BJ (cell line): ENCODE results near the gene HSD11B1. TPM values are rescaled to one million over a fixed set of nuclear protein-coding genes. Genes with fewer than 3 reads are reported as not detected.

Experiments used
- CTCF ChIA-PET: fragments of 350-600 bp; formaldehyde crosslinking; extraction: SDS; loops from one replicate; lab custom pipeline; 2021; ENCODE audit warnings: antibody characterized with exemption, inconsistent platforms; lab: Yijun Ruan, JAX
- POLR2A ChIA-PET: fragments of 300-600 bp; sonication (Branson Sonifier 250); formaldehyde crosslinking; extraction: SDS; loops from one replicate; lab custom pipeline; 2021; ENCODE audit warnings: antibody characterized with exemption; lab: Charles Lee
- DNase-seq: peaks from one replicate; pipeline ENCODE4 v3.0.0-alpha.2; 2011; ENCODE audit warnings: low read depth
- H3K27me3 ChIP-seq: 2 replicates; pipeline ENCODE4 v1.6.0; 2011; ENCODE audit warnings: low read length; ENCODE audit not compliant: control insufficient read depth, insufficient read depth
- H3K36me3 ChIP-seq: 2 replicates; pipeline ENCODE4 v1.5.1; 2011; ENCODE audit warnings: low read length; ENCODE audit not compliant: control insufficient read depth, insufficient read depth
- H3K4me3 ChIP-seq: 2 replicates; pipeline ENCODE4 v1.5.1; 2011; ENCODE audit warnings: low read depth, mild to moderate bottlenecking, control low read depth, low read length
- CTCF ChIP-seq: IDR thresholded peaks from 2 replicates; pipeline ENCODE4 v1.5.1; 2011; ENCODE audit warnings: low read depth, mild to moderate bottlenecking, control low read depth, inconsistent platforms, low read length, moderate library complexity; ENCODE audit not compliant: insufficient read depth
- polyA plus RNA-seq: library from polyadenylated mRNA; depleted of rRNA; stranded (reverse); fragments of >200 nt; gene quantifications from 2 replicates; pipeline ENCODE4 v1.2.3, GENCODE V29; 2011; rRNA removed

Gene HSD11B1
- polyA plus RNA-seq, 1 experiment = 0.15 TPM

GRCh38 chr1:209780268-209780667 is 75.6 kb downstream of the HSD11B1 start:
- no peak for TF ChIP-seq CTCF
- Histone ChIP-seq H3K4me3 (no peak overlapping the region), H3K27me3 (no peaks in the 10 kb centered on the region), H3K36me3 (peaks cover 2% of the 10 kb centered on the region; the same call in 1 of the 2 replicates)
- POLR2A ChIA-PET = no interaction called here
- CTCF ChIA-PET = no interaction called here
- DNase-seq = no peak

DNA sequence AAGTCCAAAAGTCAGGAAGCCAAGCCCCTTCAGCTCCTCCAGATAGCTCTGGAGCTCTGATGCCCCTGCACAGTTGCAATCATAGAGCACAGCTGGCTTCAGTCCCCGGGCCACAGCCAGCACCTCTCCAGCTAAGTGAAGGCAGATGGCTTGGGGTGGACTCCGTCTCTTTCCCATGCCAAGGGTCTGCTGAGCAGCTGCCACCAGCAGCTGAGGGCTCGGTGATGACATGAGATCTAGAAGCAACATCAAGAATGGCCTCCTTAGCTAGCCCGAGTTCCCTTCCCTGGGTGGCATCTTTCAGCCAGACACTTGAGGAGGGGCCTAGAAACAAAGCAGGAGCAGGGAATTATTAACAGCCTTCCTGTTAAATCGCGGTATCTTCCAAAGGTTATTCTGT is 78.7 kb downstream of the HSD11B1 start:
- DNase-seq = no peak
- H3K4me3 ChIP-seq = peak overlapping the region; percentile 74
- peaks cover 2% of the 10 kb centered on the region; the same call in 1 of the 2 replicates for H3K36me3 ChIP-seq
- no peaks in the 10 kb centered on the region for H3K27me3 ChIP-seq
- TF ChIP-seq CTCF = no peak
- ChIA-PET CTCF (interaction anchor here (0.8 to 0.9 kb wide), 2 partner anchors 14 to 39 kb away, joined by 3 to 4 read pairs; no protein-coding TSS in a partner anchor), POLR2A (no interaction called here)

Other genes starting within 250 kb of the HSD11B1 start
- 0.81 and 1.5 TPM in 2 replicates for gene CAMK1G, start 121.1 kb upstream of the HSD11B1 start, polyA plus RNA-seq
- 2.4 and 4.4 TPM in 2 replicates for gene LAMB3, start 52.4 kb upstream of the HSD11B1 start, polyA plus RNA-seq
- 0.43 and 0.61 TPM in 2 replicates for gene G0S2, start 29.4 kb upstream of the HSD11B1 start, polyA plus RNA-seq
- gene TRAF3IP3, start 51.2 kb downstream of the HSD11B1 start, polyA plus RNA-seq = not detected in 2 replicates
- gene C1orf74, start 79.7 kb downstream of the HSD11B1 start, polyA plus RNA-seq = 1.3 and 1.6 TPM in 2 replicates
- gene IRF6, start 101.3 kb downstream of the HSD11B1 start, polyA plus RNA-seq = 0.94 and 1.7 TPM in 2 replicates
- gene UTP25, start 123.1 kb downstream of the HSD11B1 start, polyA plus RNA-seq = 6.8 and 9.8 TPM in 2 replicates
- gene SYT14, start 233.4 kb downstream of the HSD11B1 start, polyA plus RNA-seq = 1.5 and 3.1 TPM in 2 replicates